SU-DHL-6 (cell line): Measurements from ENCODE around the gene TULP4.

Experiments used
- EZH2phosphoT487 ChIP-seq: fragments of 200-600 bp; sonication (generic), shearing (Covaris generic); conservative IDR thresholded peaks from 2 replicates; pipeline ENCODE4 v1.6.1; 2018; ENCODE audit warnings: mild to moderate bottlenecking, antibody characterized with exemption, low read length, moderate library complexity, mixed read lengths
- TF ChIP-seq, protein P1 (sequence below): fragments of 200-600 bp; sonication (generic); IDR thresholded peaks from one replicate; pipeline ENCODE4 v1.5.1; 2017; ENCODE audit warnings: antibody characterized with exemption, mild to moderate bottlenecking, low read length, moderate library complexity; ENCODE audit not compliant: insufficient read depth, poor library complexity, severe bottlenecking

DNA sequence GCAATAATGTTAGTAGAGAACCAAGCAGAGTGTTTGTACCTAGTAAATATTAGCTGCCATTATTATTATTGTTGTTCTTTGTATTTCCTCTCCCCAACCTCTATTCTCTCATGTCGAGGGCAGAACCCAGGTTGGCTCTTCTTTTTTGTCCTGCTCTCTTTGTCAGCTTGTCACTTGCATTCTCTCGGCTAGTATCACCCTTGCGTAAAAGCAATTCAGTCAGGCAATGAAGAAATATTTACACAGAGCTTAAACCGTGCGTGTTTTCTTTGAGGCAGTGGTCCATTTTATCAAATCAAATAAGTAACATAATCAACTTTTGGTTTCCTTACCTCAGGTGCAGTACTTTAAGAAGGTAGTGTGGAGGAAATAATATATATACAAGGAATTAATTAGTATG is 83.9 kb downstream of the TULP4 start:
- TF ChIP-seq, protein P1, sequence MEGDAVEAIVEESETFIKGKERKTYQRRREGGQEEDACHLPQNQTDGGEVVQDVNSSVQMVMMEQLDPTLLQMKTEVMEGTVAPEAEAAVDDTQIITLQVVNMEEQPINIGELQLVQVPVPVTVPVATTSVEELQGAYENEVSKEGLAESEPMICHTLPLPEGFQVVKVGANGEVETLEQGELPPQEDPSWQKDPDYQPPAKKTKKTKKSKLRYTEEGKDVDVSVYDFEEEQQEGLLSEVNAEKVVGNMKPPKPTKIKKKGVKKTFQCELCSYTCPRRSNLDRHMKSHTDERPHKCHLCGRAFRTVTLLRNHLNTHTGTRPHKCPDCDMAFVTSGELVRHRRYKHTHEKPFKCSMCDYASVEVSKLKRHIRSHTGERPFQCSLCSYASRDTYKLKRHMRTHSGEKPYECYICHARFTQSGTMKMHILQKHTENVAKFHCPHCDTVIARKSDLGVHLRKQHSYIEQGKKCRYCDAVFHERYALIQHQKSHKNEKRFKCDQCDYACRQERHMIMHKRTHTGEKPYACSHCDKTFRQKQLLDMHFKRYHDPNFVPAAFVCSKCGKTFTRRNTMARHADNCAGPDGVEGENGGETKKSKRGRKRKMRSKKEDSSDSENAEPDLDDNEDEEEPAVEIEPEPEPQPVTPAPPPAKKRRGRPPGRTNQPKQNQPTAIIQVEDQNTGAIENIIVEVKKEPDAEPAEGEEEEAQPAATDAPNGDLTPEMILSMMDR: no peak
- no peak for TF ChIP-seq EZH2phosphoT487
